Lung (tissue), 12 donors: ENCODE measurements around the gene VAV1. TPM values are rescaled to one million over a fixed set of nuclear protein-coding genes. Genes with fewer than 3 reads are reported as not detected.

Source experiments
- ATAC-seq: fragments of 200-7000 bp; cut with Tn5 transposase; one replicate; pipeline ENCODE4 v1.9.1; 2020; ENCODE audit warnings: moderate number of reproducible peaks; ENCODE audit not compliant: insufficient read depth, low FRiP score
- DNase-seq, 3 donors: peaks; one replicate each; pipeline ENCODE4 v3.0.0-alpha.2; 2013 to 2017
- H3K27ac ChIP-seq, 2 donors: one replicate each; pipeline ENCODE4 v1.5.1; 2013; ENCODE audit warnings: mild to moderate bottlenecking in 2 of 2, moderate library complexity in 2 of 2, control low read depth in 1 of 2, inconsistent platforms in 1 of 2, low read depth in 1 of 2, low read length in 1 of 2
- H3K27me3 ChIP-seq, 3 donors: one replicate each; pipeline ENCODE4 v1.5.1; 2013; ENCODE audit warnings: low read length in 2 of 3; ENCODE audit not compliant: control insufficient read depth in 3 of 3, insufficient read depth in 3 of 3
- H3K36me3 ChIP-seq, 4 donors: one replicate each; pipeline ENCODE4 v1.5.1; 2013; ENCODE audit warnings: low read length in 4 of 4, mild to moderate bottlenecking in 1 of 4, moderate library complexity in 1 of 4; ENCODE audit not compliant: control insufficient read depth in 4 of 4, insufficient read depth in 4 of 4
- H3K4me1 ChIP-seq, 5 donors: one replicate each; pipeline ENCODE4 v1.5.1; 2013; ENCODE audit warnings: low read length in 5 of 5, mild to moderate bottlenecking in 2 of 5, moderate library complexity in 1 of 5; ENCODE audit not compliant: control insufficient read depth in 5 of 5, insufficient read depth in 5 of 5
- H3K4me3 ChIP-seq: one replicate; pipeline ENCODE4 v1.5.1; 2013; ENCODE audit warnings: mild to moderate bottlenecking, control low read depth, moderate library complexity
- H3K9ac ChIP-seq, 2 donors: one replicate each; pipeline ENCODE4 v1.5.1; 2013; ENCODE audit warnings: low read length in 2 of 2, control low read depth in 1 of 2; ENCODE audit not compliant: insufficient read depth in 1 of 2
- H3K9me3 ChIP-seq, 4 donors: one replicate each; pipeline ENCODE4 v1.5.1; 2013; ENCODE audit warnings: low read length in 3 of 4, mild to moderate bottlenecking in 1 of 4, moderate library complexity in 1 of 4; ENCODE audit not compliant: control insufficient read depth in 4 of 4, insufficient read depth in 3 of 4
- WGBS, 2 donors: extraction: QIAGEN DNeasy Blood & Tissue Kit; methylation state at CpG; one replicate each; pipeline ENCODE4 v1.1.7; 2013; 5-methylcytosine and 5-hydroxymethylcytosine counted together
- polyA plus RNA-seq, 2 donors: library from polyadenylated mRNA; stranded (reverse); fragments of 200-250 nt; gene quantifications; one replicate each; pipeline ENCODE4 v1.2.1, GENCODE V29; 2013
- total RNA-seq, 2 donors: library from RNA; depleted of rRNA in 1 of 2; stranded (reverse); fragments of >200 nt in 1 of 2; gene quantifications; one replicate each; pipeline ENCODE4 v1.2.1, GENCODE V29; 2014 to 2021
- TF ChIP-seq, protein P1 (sequence below): IDR thresholded peaks from 2 replicates; pipeline ENCODE4 v1.5.1; 2012; ENCODE audit warnings: mild to moderate bottlenecking; ENCODE audit errors: control extremely low read depth, extremely low read depth
- donor health status: control.
- donor health status: control.
- donor health status: Bipolar disorder and iron deficiency.
- donor health status: healthy.
- donor health status: DM: yes; HTN: yes; CAD: no.

The VAV1 gene
- total and polyA plus RNA-seq, 4 donors = 8.7 to 60.8 (median 21.9) TPM

DNA sequence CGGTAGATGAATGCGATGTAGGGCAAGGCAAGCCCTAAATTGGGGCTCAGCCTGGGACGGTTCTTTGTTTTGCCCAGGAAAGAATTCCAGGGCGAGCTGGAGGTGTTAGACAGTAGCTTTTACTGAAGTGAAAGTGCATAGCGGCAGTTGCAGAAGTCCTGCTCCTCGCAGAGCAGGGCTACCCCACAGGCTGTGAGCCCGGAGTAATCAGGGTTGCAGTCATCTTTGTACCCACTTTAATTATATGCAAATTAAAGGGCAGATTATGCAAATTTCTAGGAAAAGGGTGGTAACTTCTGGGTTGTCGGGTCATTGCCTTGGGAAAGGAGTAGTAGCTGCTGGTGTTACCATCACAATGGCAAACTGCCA, 30.5 kb downstream of the VAV1 start:
- H3K4me1 ChIP-seq = peaks cover 0 to 9% (median 4%) of the 10 kb centered on the region in 5 donors
- H3K36me3 ChIP-seq = no peaks in the 10 kb centered on the region
- DNase-seq = no peak
- WGBS, 2 donors = 51 to 62% methylated on average over 8 of the region's 8 CpGs
- H3K27me3 ChIP-seq = no peaks in the 10 kb centered on the region
- H3K27ac ChIP-seq = no peak overlapping the region
- no peak for ATAC-seq
- no peak overlapping the region for H3K4me3 ChIP-seq
- no peak overlapping the region for H3K9ac ChIP-seq
- H3K9me3 ChIP-seq = no peaks in the 10 kb centered on the region
- TF ChIP-seq, protein P1, sequence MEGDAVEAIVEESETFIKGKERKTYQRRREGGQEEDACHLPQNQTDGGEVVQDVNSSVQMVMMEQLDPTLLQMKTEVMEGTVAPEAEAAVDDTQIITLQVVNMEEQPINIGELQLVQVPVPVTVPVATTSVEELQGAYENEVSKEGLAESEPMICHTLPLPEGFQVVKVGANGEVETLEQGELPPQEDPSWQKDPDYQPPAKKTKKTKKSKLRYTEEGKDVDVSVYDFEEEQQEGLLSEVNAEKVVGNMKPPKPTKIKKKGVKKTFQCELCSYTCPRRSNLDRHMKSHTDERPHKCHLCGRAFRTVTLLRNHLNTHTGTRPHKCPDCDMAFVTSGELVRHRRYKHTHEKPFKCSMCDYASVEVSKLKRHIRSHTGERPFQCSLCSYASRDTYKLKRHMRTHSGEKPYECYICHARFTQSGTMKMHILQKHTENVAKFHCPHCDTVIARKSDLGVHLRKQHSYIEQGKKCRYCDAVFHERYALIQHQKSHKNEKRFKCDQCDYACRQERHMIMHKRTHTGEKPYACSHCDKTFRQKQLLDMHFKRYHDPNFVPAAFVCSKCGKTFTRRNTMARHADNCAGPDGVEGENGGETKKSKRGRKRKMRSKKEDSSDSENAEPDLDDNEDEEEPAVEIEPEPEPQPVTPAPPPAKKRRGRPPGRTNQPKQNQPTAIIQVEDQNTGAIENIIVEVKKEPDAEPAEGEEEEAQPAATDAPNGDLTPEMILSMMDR = no peak

DNA sequence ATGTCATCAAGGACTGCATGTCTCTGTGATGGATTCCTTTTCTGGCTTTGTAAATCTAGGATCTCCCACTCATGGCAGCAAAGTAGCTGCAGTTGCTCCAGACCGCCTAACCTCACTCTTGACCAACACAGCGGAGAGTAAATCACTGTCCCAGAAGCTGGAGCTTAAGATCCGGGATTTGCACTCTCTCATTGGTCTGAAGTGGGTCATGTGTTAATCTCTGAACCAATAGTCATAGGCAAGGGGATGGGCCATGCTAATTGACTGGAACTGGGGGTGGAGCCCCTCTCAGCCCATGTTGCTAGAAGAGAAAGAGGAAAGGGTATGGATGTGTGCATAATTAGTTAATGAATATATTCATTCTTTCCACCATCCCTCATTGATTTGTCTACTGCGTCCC, 34.0 kb downstream of the VAV1 start:
- no peak for ATAC-seq
- no peak overlapping the region for H3K9ac ChIP-seq
- no peak overlapping the region for H3K4me3 ChIP-seq
- no peak for DNase-seq
- TF ChIP-seq, protein P1 = no peak
- no peak overlapping the region for H3K27ac ChIP-seq
- WGBS, 2 donors = 85 to 89% methylated on average over 4 of the region's 4 CpGs
- no peaks in the 10 kb centered on the region for H3K36me3 ChIP-seq
- peaks cover 0 to 6% (median 2%) of the 10 kb centered on the region in 5 donors for H3K4me1 ChIP-seq
- H3K27me3 ChIP-seq = no peaks in the 10 kb centered on the region
- peaks cover 0 to 3% (median 0%) of the 10 kb centered on the region in 4 donors for H3K9me3 ChIP-seq

DNA sequence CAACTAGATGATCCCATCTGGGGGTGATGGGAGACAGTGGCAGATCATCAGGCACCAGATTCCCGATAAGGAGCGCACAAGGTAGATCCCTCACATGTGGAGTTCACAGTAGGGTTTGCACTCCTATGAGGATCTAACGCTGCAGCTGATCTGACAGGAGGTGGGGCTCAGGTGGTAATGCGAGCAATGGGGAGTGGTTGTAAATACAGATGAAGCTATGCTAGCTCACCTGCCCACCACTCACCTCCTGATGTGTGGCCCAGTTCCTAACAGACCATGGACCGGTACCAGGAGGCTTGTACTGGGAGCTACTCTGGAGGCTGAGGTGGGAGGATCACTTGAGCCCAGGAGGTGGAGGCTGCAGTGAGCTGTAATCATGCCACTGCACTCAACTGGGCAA, 34.8 kb downstream of the VAV1 start:
- Histone ChIP-seq H3K4me1 (peaks cover 0 to 3% (median 0%) of the 10 kb centered on the region in 5 donors), H3K9ac (no peak overlapping the region), H3K4me3 (no peak overlapping the region), H3K27ac (no peak overlapping the region), H3K36me3 (no peaks in the 10 kb centered on the region), H3K9me3 (peaks cover 0 to 3% (median 0%) of the 10 kb centered on the region in 4 donors), H3K27me3 (no peaks in the 10 kb centered on the region)
- TF ChIP-seq, protein P1 = no peak
- WGBS, 2 donors = 94 to 99% methylated on average over 5 of the region's 5 CpGs
- ATAC-seq (no peak), DNase-seq (no peak)

DNA sequence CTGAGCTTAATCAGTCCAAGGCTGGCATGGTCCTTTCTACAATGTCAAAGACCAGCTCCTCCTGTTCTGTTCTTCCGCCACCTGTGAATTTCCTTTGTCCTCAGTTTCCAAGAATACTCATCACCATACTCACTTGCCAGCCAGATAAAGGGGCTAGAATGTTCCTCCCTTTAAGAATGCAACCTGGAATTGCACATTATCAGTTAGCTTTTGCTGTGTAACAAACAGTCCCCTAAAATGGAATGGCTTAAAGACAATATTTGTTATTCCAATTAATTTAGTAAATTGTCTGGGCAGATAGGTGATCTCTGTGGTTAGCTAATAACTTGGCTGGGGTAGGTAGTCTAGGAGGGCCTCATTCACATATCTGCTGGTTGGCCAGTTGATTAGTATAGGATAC, 36.0 kb downstream of the VAV1 start:
- Histone ChIP-seq H3K36me3 (no peaks in the 10 kb centered on the region), H3K9me3 (peaks cover 0 to 3% (median under 1%) of the 10 kb centered on the region in 4 donors), H3K4me3 (no peak overlapping the region), H3K27me3 (no peaks in the 10 kb centered on the region), H3K4me1 (no peaks in the 10 kb centered on the region), H3K27ac (no peak overlapping the region), H3K9ac (no peak overlapping the region)
- 98 to 100% methylated on average over 1 of the region's 1 CpG for WGBS, 2 donors
- DNase-seq (no peak), ATAC-seq (no peak)
- TF ChIP-seq, protein P1 = no peak
